ENCODE results near the gene NLGN1. TPM values are rescaled to one million over a fixed set of nuclear protein-coding genes. Genes with fewer than 3 reads are reported as not detected.

The NLGN1 gene
- total and polyA plus RNA-seq, 2 of the 13 experiments (the other 11 are each of a cell fraction or from before 2014, with no cell fraction given) = not detected

GRCh38 chr3:173814809-173815208 is 417.3 kb downstream of the NLGN1 start:
- in situ Hi-C loops (cut with HindIII; ENCODE audit: extremely low pct_ligation_motif_present, low pct_unique_long_range_greater_than_20kb) = no loop called here
- CTCF ChIA-PET (ENCODE audit: low intra/inter-chr PET ratio, low total read pairs) = no interaction called here
- no peak for FAIRE-seq

GRCh38 chr3:173819368-173819767 is 421.8 kb downstream of the NLGN1 start:
- H3K4me1 ChIP-seq (ENCODE audit: insufficient read depth, low read length) = no peaks in the 10 kb centered on the region
- BruUV-seq (replicated peaks) = no TSS peak
- intact Hi-C loops (cut with micrococcal nuclease; ENCODE audit: unreplicated experiment) (no loop called here), in situ Hi-C loops (cut with HindIII; ENCODE audit: extremely low pct_ligation_motif_present, low pct_unique_long_range_greater_than_20kb) (no loop called here)
- H4K20me1 ChIP-seq (ENCODE audit: insufficient read depth, low read length) = no peaks in the 10 kb centered on the region
- H3K36me3 ChIP-seq (replicated peaks in 1 of 2; ENCODE audit: control insufficient read depth in 1 of 2, insufficient read depth in 2 of 2, low read length in 2 of 2) = no peaks in the 10 kb centered on the region
- no peak overlapping the region for H3K4me2 ChIP-seq (ENCODE audit: low read depth, low read length)
- FAIRE-seq = no peak
- H3K9ac ChIP-seq (ENCODE audit: insufficient read depth, low read depth, low read length) = no peak overlapping the region
- 3% methylated on average over 5 of the region's 5 CpGs for WGBS (ENCODE audit: low lambda C conversion rate)
- no peak for ATAC-seq
- H3K9me3 ChIP-seq (ENCODE audit: low read length) = no peaks in the 10 kb centered on the region
- no peaks in the 10 kb centered on the region for H3K79me2 ChIP-seq (ENCODE audit: insufficient read depth, low read length)
- H3K4me3 ChIP-seq (replicated peaks in 1 of 3; ENCODE audit: insufficient read depth in 1 of 3, low read depth in 2 of 3, low read length in 3 of 3) = no peak overlapping the region
- POLR2A ChIA-PET = no interaction called here
- no peak overlapping the region for H2AFZ ChIP-seq (ENCODE audit: low read length)
- CTCF ChIA-PET (ENCODE audit: low intra/inter-chr PET ratio, low total read pairs) = no interaction called here
- no peak overlapping the region for H3K27ac ChIP-seq (ENCODE audit: extremely low read length, insufficient read depth, low read length)
- no peaks in the 10 kb centered on the region for H3K27me3 ChIP-seq (ENCODE audit: control insufficient read depth in 1 of 2, insufficient read depth in 2 of 2, low read length in 2 of 2)
- no peak for DNase-seq (ENCODE audit: low spot score)
- no peak for TF ChIP-seq ZNF577 (CRISPR knock-in tag; IDR thresholded peaks at IDR 0.05; ENCODE audit: borderline replicate concordance, low read depth)
- no peak for TF ChIP-seq ZNF790 (CRISPR knock-in tag; IDR thresholded peaks at IDR 0.05; ENCODE audit: borderline replicate concordance)
- no peak for TF ChIP-seq SP5 (CRISPR knock-in tag; IDR thresholded peaks at IDR 0.05; ENCODE audit: borderline replicate concordance, low read depth)
- no peak for TF ChIP-seq FOXK2 (IDR thresholded peaks at IDR 0.05)
- no peak for TF ChIP-seq THYN1 (CRISPR knock-in tag; IDR thresholded peaks at IDR 0.05; ENCODE audit: borderline replicate concordance, low read depth)
- TF ChIP-seq ZNF362 (CRISPR knock-in tag; IDR thresholded peaks at IDR 0.05; ENCODE audit: borderline replicate concordance) = no peak
- TF ChIP-seq ZFP90 (CRISPR knock-in tag; IDR thresholded peaks at IDR 0.05; ENCODE audit: borderline replicate concordance) = no peak
- TF ChIP-seq PCBP2 (optimal IDR thresholded peaks at IDR 0.05; ENCODE audit: low read depth, low read length, poor library complexity, severe bottlenecking) = no peak
- no peak for TF ChIP-seq IRF1 (CRISPR knock-in tag; IDR thresholded peaks at IDR 0.05; ENCODE audit: low read depth)
- TF ChIP-seq ZNF562 (CRISPR knock-in tag; IDR thresholded peaks at IDR 0.05; ENCODE audit: borderline replicate concordance) = no peak

More at GRCh38 chr3:173814809-173815208, 417.3 kb downstream of the NLGN1 start:
- Histone ChIP-seq H3K27me3 (ENCODE audit: control insufficient read depth in 1 of 2, insufficient read depth in 2 of 2, low read length in 2 of 2) (no peaks in the 10 kb centered on the region), H3K4me1 (ENCODE audit: insufficient read depth, low read length) (no peaks in the 10 kb centered on the region), H3K79me2 (ENCODE audit: insufficient read depth, low read length) (no peaks in the 10 kb centered on the region), H3K27ac (ENCODE audit: extremely low read length, insufficient read depth, low read length) (no peak overlapping the region), H3K36me3 (replicated peaks in 1 of 2; ENCODE audit: control insufficient read depth in 1 of 2, insufficient read depth in 2 of 2, low read length in 2 of 2) (no peaks in the 10 kb centered on the region), H3K4me2 (ENCODE audit: low read depth, low read length) (no peak overlapping the region), H4K20me1 (ENCODE audit: insufficient read depth, low read length) (no peaks in the 10 kb centered on the region), H3K4me3 (replicated peaks in 1 of 3; ENCODE audit: insufficient read depth in 1 of 3, low read depth in 2 of 3, low read length in 3 of 3) (no peak overlapping the region), H3K9me3 (ENCODE audit: low read length) (no peaks in the 10 kb centered on the region), H3K9ac (ENCODE audit: insufficient read depth, low read depth, low read length) (no peak overlapping the region), H2AFZ (ENCODE audit: low read length) (no peak overlapping the region)
- intact Hi-C loops (cut with micrococcal nuclease; ENCODE audit: unreplicated experiment) = no loop called here
- POLR2A ChIA-PET = no interaction called here
- TF ChIP-seq YEATS2 (CRISPR knock-in tag; IDR thresholded peaks at IDR 0.05; ENCODE audit: borderline replicate concordance) (no peak), HOMEZ (CRISPR knock-in tag; IDR thresholded peaks at IDR 0.05; ENCODE audit: low read depth) (no peak), PTBP1 (IDR thresholded peaks at IDR 0.05; ENCODE audit: low read depth, low read length, poor library complexity, severe bottlenecking) (no peak), HNRNPL (IDR thresholded peaks at IDR 0.05; ENCODE audit: low read depth, low read length) (no peak), TCF7 (IDR thresholded peaks at IDR 0.05; ENCODE audit: low read depth) (no peak), SRSF9 (IDR thresholded peaks at IDR 0.05; ENCODE audit: borderline replicate concordance, insufficient read depth, low read depth, low read length, poor library complexity, severe bottlenecking) (peak; percentile 64)
- ATAC-seq (no peak), DNase-seq (ENCODE audit: low spot score) (no peak)
- WGBS (ENCODE audit: low lambda C conversion rate) = 35% methylated on average over 3 of the region's 3 CpGs
- BruUV-seq (replicated peaks) = no TSS peak
